ENCODE results near the gene SPRED2.

DNA sequence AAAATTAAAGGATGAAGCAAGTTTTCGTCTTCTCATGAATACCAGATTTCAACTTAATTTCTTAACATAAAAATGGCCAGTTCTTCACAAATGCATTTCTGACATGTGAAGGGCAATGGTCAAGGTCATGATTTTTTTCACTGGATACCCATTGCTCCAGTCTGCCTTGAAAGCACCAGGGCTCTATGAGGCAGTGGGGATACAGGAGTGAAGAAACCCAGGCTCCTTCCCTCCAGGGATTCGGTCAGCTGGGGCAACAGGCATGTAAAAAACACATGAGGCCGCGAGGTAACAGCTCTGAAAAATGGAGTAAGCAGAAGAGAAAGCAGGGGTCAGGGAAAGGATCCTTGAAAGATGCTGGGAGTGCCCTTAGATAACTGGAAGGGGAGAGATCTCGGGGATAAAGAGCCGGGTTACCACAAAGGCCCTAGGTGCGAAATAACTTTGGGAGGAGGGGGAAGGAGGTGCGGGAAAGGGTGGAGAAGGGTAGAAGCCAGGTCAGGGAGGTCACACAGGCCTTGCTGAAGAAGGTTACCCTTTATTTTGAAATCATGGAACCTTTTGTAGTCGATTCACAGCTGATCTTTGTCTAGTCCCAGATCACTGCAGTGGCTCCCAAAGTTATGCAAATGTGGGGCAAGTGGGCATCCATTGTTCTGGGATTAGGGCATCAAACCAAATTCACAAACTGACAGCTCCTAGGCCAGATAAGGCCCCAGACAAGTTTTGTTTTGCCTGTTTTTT lies 5.2 kb upstream of the SPRED2 start:
- TF ChIP-seq, protein P1, sequence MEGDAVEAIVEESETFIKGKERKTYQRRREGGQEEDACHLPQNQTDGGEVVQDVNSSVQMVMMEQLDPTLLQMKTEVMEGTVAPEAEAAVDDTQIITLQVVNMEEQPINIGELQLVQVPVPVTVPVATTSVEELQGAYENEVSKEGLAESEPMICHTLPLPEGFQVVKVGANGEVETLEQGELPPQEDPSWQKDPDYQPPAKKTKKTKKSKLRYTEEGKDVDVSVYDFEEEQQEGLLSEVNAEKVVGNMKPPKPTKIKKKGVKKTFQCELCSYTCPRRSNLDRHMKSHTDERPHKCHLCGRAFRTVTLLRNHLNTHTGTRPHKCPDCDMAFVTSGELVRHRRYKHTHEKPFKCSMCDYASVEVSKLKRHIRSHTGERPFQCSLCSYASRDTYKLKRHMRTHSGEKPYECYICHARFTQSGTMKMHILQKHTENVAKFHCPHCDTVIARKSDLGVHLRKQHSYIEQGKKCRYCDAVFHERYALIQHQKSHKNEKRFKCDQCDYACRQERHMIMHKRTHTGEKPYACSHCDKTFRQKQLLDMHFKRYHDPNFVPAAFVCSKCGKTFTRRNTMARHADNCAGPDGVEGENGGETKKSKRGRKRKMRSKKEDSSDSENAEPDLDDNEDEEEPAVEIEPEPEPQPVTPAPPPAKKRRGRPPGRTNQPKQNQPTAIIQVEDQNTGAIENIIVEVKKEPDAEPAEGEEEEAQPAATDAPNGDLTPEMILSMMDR (IDR thresholded peaks at IDR 0.05; ENCODE audit: low read depth, low read length) = no peak
- TF ChIP-seq MAX (IDR thresholded peaks at IDR 0.05; ENCODE audit: low read depth, low read length) (no peak), POLR2A (IDR thresholded peaks at IDR 0.05; ENCODE audit: extremely low read depth, insufficient read length) (no peak), MYC (IDR thresholded peaks at IDR 0.05; ENCODE audit: low read depth, low read length) (no peak)
